GM21423 (cell line): ENCODE measurements around the gene CERK.

Experiments used
- ATAC-seq: cut with Tn5 transposase; IDR thresholded peaks from one replicate; pipeline ENCODE4 v1.9.1; 2021; ENCODE audit warnings: mild to moderate bottlenecking, moderate library complexity; ENCODE audit not compliant: unreplicated experiment

Gene CERK

GRCh38 chr22:46664301-46664855 is 73.7 kb downstream of the CERK start:
- ATAC-seq, result no peak

- no peak for ATAC-seq
Measured at GRCh38 chr22:46663436-46664100, 74.5 kb downstream of the CERK start.

GRCh38 chr22:46663001-46663400 is 75.1 kb downstream of the CERK start:
- ATAC-seq, result no peak

GRCh38 chr22:46662226-46662625 is 75.8 kb downstream of the CERK start:
- no peak for ATAC-seq

- no peak for ATAC-seq
Measured at GRCh38 chr22:46661221-46661851, 76.7 kb downstream of the CERK start.

- no peak for ATAC-seq
Measured at GRCh38 chr22:46660604-46661201, 77.3 kb downstream of the CERK start.

GRCh38 chr22:46659791-46660186 is 78.3 kb downstream of the CERK start:
- no peak for ATAC-seq

- no peak for ATAC-seq
Measured at GRCh38 chr22:46659059-46659790, 78.8 kb downstream of the CERK start.

- ATAC-seq, result no peak
Measured at GRCh38 chr22:46657996-46658947, 79.8 kb downstream of the CERK start.

- no peak for ATAC-seq
Measured at GRCh38 chr22:46657655-46657953, 80.4 kb downstream of the CERK start.

- no peak for ATAC-seq
Measured at GRCh38 chr22:46656856-46657654, 81.0 kb downstream of the CERK start.

GRCh38 chr22:46655861-46656608 is 82.0 kb downstream of the CERK start:
- no peak for ATAC-seq

- no peak for ATAC-seq
Measured at GRCh38 chr22:46654927-46655595, 83.0 kb downstream of the CERK start.

GRCh38 chr22:46654426-46654825 is 83.6 kb downstream of the CERK start:
- no peak for ATAC-seq

- ATAC-seq, result no peak
Measured at GRCh38 chr22:46653596-46653995, 84.5 kb downstream of the CERK start.

GRCh38 chr22:46652847-46653331 is 85.2 kb downstream of the CERK start:
- ATAC-seq, result no peak

GRCh38 chr22:46652081-46652846 is 85.8 kb downstream of the CERK start:
- ATAC-seq, result no peak
